ENCODE measurements around the gene SERPINA4. TPM values are rescaled to one million over a fixed set of nuclear protein-coding genes. Genes with fewer than 3 reads are reported as not detected.

The SERPINA4 gene
- total RNA-seq, 1 donor from 2014 or later: 5.9 TPM

DNA sequence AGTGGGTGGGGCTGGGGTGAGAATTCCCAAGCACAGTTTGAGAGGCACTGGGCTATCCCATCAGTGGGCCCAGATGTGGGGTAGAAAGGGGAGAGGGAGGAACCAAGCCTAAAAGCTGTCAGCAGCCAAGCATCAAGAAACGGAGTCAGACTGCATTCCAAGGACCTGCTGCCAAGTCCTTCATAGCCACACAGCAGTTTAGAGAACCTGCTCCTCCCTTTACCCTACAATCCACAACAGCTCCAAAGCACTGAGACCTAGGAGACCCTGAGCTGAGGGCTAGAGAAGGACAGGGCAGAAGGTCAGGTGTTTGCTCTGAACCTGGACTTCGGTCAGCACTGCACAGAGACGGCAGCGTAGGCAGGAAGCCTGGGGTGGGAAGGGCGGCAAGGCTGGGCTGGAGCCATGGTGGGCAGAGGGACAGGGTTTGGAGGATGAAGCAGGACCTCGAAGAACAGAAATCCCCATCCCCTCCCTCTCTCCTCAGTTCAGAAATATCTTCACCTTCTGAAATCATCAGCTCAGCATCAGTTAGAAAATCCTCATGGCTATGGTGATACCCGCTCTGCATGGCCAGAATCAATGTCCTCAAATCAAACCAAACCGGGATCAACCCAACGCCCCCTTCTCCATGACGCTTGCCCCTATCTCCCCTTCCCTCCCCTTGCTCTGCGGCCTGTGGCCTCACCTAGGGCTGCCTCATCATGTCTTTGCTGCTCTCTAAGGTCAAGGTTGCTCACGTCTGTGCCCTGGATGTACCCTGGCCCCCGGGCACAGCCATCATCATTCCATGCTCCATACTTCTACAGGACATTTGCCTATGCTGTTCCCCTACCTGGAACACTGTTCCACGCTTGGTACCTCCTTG, 12.9 kb upstream of the SERPINA4 start:
- H3K27ac Mint-ChIP-seq: peak overlapping the region; percentile 59

DNA sequence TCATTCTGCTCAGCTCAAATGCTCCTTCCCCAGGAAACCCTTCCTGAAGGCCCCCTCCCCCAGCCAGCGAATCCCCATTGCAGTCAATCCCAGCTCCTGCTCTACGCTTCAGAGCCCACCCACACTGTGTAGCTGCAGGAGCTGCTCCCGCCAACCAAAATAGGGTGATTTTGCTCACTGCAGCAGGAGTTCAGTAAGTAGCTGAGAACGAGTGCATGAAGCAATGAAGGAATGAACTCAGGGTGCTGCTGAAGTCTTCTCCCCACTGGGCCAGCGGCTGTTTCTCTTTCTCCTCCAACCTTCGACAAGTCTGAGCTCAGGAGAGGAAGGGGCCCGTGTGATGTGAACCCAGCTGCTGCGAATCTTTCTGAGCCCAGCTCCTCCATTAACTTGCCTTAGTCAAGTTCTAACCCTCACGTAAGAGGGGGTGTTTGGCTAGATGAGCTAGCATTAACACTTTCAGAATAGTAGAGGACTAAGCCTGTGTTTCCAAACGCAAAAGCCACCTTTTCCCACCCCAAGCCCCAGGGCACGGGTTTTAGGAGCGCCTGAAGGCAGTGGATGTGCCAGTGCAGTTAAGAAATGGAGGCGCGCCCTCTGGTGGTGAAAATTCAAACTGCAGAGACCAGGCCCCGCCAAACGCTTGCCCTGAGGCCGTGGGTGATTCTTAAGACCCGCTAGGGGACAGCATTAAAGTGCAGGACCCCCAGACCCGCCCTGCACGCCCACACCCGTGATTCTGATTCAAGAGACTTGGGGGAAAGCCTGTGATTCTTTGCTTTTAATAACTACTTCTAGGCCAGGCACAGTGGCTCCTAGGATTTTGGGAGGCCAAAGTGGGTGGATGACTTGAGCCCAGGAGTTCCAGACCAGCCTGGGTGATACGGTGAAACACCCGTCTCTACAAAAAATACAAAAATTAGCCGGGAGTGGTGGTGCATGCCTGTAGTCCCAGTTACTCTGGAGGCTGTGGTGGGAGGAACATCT, 11.9 kb upstream of the SERPINA4 start:
- peaks cover 10% of the 10 kb centered on the region for H3K36me3 Mint-ChIP-seq (ENCODE audit: insufficient read depth)
- peaks cover 30% of the 10 kb centered on the region for H3K9me3 Mint-ChIP-seq (ENCODE audit: low read depth)
- TF ChIP-seq, protein P1, sequence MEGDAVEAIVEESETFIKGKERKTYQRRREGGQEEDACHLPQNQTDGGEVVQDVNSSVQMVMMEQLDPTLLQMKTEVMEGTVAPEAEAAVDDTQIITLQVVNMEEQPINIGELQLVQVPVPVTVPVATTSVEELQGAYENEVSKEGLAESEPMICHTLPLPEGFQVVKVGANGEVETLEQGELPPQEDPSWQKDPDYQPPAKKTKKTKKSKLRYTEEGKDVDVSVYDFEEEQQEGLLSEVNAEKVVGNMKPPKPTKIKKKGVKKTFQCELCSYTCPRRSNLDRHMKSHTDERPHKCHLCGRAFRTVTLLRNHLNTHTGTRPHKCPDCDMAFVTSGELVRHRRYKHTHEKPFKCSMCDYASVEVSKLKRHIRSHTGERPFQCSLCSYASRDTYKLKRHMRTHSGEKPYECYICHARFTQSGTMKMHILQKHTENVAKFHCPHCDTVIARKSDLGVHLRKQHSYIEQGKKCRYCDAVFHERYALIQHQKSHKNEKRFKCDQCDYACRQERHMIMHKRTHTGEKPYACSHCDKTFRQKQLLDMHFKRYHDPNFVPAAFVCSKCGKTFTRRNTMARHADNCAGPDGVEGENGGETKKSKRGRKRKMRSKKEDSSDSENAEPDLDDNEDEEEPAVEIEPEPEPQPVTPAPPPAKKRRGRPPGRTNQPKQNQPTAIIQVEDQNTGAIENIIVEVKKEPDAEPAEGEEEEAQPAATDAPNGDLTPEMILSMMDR (IDR thresholded peaks at IDR 0.05; ENCODE audit: unreplicated experiment): peak; percentile 93
- H3K4me3 Mint-ChIP-seq (ENCODE audit: low read depth): no peak overlapping the region
- H3K4me1 Mint-ChIP-seq (ENCODE audit: low read depth): no peaks in the 10 kb centered on the region
- H3K27ac Mint-ChIP-seq: peak overlapping the region; percentile 59
- peak; percentile 73 for DNase-seq (ENCODE audit: low spot score, unreplicated experiment)
- H3K27me3 Mint-ChIP-seq: no peaks in the 10 kb centered on the region

More for the DNA sequence above, 12.9 kb upstream of the SERPINA4 start:
- no peaks in the 10 kb centered on the region for H3K4me1 Mint-ChIP-seq (ENCODE audit: low read depth)
- H3K27me3 Mint-ChIP-seq: no peaks in the 10 kb centered on the region
- TF ChIP-seq, protein P1 (IDR thresholded peaks at IDR 0.05; ENCODE audit: unreplicated experiment): no peak
- no peak for DNase-seq (ENCODE audit: low spot score, unreplicated experiment)
- peaks cover 3% of the 10 kb centered on the region for H3K36me3 Mint-ChIP-seq (ENCODE audit: insufficient read depth)
- H3K4me3 Mint-ChIP-seq (ENCODE audit: low read depth): no peak overlapping the region
- peaks cover 23% of the 10 kb centered on the region for H3K9me3 Mint-ChIP-seq (ENCODE audit: low read depth)

DNA sequence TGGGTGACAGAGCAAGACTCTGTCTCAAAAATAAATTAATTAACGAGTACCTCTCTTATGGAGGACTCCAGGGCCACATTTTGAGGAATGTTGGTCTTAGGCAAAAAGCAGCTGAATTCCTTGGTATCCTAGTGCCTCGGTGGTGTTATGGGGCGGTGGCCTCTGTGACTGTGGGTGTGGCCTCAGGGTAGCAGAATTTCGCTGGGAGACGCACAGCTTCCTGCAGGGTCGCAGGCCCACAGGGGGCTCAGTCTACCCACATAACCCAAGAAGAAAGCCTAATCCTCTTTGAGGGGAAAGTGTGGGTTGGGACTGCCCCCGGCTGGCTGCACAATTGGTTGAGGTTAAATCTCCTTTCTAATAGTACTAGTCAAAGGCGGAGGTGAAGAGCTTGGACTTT, 11.2 kb upstream of the SERPINA4 start:
- DNase-seq (ENCODE audit: low spot score, unreplicated experiment): no peak
- peaks cover 14% of the 10 kb centered on the region for H3K36me3 Mint-ChIP-seq (ENCODE audit: insufficient read depth)

DNA sequence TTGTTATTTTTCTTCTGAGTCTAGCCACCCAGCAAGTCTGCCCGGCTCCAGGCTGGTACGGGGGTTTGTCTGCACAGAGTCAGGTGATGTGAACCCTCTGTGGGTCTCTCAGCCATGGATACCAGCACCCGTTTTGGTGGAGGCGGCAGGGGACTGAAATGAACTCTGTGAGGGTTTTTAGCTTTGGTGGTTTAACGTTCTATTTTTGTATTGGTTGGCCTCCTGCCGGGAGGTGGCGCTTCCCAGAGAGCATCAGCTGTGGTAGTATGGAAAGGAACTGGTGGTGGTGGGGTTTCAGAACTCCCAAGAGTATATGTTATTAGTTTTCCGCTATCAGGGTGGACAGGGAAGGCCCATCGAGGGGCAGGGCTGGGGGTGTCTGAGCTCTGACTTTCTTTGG, 5.3 kb upstream of the SERPINA4 start:
- H3K27ac Mint-ChIP-seq: no peak overlapping the region

More for the DNA sequence above, 11.2 kb upstream of the SERPINA4 start:
- Mint-ChIP-seq H3K27me3 (no peaks in the 10 kb centered on the region), H3K9me3 (ENCODE audit: low read depth) (peaks cover 36% of the 10 kb centered on the region), H3K4me3 (ENCODE audit: low read depth) (no peak overlapping the region), H3K4me1 (ENCODE audit: low read depth) (no peaks in the 10 kb centered on the region), H3K27ac (no peak overlapping the region)
- TF ChIP-seq, protein P1 (IDR thresholded peaks at IDR 0.05; ENCODE audit: unreplicated experiment): no peak

More for the DNA sequence above, 5.3 kb upstream of the SERPINA4 start:
- Mint-ChIP-seq H3K36me3 (ENCODE audit: insufficient read depth) (peaks cover 27% of the 10 kb centered on the region), H3K4me3 (ENCODE audit: low read depth) (no peak overlapping the region), H3K9me3 (ENCODE audit: low read depth) (peaks cover 49% of the 10 kb centered on the region), H3K27me3 (no peaks in the 10 kb centered on the region), H3K4me1 (ENCODE audit: low read depth) (peaks cover 18% of the 10 kb centered on the region)
- TF ChIP-seq, protein P1 (IDR thresholded peaks at IDR 0.05; ENCODE audit: unreplicated experiment): no peak
- DNase-seq (ENCODE audit: low spot score, unreplicated experiment): no peak

Data from progenitor cell of endocrine pancreas (in vitro differentiated cells).